Measurements from ENCODE around the gene CASZ1.

CASZ1 gene

DNA sequence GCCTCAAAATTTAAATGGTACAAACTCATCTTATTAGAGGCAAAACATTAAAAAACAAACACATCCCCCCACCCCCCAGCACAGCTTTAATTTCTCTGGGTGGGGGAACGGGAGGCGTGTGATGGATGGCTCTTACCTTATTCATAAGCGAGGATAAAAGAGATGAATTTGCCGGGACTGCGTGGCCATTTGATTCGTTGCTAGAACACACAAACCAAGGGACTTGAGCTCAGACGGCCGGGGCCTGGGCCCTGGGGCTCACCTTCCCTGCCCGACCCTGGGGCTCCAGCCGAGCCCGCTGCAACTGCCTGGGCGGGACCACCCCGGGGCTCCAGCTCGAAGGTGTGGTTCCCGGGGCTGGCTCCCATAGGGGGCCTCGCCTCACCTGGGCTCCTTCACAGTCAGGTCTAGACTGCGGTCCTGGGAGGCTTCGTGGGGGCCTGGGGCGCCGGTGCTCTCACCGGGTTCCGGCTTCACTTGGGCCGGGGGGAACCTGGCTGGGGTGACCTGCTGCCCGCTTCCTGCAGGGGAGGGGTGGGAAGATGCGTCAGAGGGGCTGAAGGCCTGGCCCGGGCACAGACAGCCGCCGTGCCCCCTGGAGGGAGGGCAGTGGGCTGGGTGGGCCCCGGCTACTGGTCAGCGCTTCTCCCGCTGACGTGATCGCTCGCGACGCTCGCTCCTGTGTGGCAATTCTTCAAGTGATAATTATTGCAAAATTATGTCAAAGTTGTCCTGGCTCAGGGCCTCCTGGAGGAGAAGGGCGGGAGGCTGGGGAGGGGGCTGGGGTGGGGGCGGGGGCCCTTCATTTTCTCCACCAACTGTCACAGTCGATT, 145.7 kb downstream of the CASZ1 start:
- DNase-seq: no peak

DNA sequence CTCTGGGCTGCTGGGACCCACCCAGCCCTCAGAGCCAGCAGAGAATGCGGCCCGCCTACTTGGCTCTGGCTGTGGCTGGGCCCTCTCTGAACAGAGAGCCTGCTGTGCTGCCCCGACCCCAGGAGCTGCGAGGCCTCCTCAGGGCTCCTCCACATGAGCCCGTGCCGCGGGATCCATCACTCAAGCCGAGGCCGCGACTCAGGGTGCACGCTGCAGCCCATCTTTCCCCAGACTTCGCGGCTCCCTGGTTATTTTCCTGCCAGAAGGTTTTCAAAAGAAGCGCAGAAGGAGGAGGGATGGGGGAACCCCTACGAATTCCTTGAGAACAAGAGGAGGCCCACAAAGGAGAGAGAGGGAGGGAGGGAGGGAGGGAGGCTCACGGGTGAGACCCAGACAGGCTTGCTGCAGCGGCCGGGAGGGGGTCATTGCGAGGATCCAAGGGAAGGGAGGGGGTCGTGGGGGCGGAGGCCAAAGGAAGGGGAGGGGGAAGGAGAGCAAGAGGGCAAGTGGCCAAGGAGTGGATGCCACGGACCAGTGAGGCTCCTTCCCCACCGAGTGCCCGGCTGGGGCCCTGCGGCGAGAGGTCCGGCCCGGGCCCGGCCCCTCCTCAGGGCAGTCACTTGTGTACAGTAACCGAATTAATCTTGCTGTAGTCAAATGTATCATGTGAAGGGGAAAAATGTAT, 146.8 kb downstream of the CASZ1 start:
- no peak for DNase-seq

DNA sequence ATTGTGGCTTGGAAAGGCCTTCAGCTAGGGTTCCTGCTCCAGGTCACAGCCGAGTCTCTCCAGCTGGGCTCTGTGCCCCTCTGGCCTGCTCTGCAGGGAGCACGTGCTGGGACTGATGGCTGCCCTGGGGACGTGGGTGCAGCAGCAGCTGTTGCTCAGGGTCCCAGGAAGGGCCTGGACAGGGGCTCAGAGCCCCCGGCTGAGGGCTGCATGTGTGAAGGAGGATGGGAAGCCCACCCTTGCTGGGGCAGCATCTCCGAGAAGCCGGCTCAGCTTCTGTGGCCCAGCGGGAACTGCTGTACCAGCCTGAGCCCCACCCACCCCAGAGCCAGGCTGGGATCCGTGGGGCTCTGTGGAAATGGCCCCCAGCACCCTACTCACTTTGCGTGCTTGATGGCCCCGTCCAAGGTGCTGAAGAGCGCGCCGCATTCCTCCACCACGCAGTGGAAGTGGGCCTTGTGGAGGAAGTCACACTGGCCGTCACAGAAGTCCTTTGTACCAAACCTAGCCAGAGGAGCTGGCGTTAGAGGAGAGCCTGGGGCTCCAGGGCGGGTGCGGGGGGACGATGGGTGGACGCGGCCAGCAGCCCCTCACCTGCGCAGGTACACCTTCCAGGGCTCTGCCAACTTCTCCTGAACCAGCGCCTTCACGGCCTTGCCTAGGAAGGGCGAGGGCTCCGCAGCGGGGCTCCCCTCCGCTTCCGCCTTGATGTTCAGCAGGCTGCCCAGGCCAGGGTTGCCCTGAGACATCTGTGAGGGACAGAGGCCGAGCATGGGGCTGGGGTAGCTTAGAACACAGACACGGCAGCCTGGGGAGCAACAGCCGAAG, 147.5 kb downstream of the CASZ1 start:
- no peak for DNase-seq

DNA sequence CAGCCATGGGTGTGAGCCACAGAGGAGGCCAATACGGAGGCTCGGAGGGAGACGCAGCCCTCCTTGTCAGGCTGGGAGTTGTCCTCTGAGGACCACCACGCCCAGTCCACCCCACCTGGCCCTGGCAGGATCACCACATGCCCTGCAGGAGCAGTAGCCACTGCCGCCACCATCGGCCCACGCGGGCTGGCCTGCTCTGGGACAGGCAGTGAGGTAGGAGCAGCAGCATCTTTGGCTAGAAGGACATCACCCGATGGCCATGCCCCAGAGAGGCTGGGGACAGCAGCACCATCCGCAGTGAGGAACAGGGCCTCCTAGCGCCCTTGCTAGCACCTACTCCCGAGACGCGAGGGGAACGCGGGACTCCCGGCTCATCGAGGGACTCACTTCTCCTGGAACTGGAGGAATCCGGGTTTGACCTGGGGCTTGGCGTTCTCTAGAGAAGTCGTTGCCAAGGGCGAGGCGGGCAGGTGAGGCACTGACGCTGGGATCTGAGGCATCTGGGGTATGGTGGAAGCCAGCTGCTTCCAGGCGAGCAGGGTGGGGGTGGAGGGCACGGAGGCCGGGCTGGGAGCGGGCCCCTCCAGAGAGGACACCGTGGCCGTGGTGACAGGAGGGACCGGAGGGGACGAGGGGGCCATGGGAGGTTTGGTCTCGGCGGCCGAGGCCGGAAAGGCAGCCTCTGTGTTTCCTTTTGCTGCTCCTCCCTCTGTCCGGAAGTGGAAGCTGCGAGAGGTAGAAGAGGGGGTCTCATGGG, 148.9 kb downstream of the CASZ1 start:
- DNase-seq: no peak

DNA sequence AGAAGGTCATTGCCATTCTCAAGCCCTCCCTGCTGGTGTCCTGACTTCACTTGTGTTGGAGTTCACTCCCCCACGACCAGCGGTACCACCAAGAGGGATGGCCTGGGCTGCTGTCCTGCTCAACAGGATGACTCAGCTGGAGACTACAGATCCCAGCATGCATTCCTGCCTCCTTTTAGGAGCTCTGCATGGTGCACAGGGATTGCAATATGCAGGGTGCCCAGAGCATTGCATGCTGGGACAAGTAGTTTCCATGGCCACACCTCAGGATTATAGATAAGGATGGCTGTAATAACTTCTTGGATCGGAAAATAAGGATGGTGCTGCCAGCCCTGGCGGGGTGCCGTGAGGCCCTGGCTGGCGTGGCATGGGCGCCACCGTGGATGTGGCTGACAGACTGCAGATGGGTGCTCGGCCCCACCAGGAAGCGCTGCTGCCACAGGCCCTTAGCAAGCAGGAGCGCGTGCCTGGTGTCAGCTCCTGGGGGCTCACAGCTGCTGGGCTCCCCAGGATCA, 150.0 kb downstream of the CASZ1 start:
- DNase-seq: peak; percentile 62

DNA sequence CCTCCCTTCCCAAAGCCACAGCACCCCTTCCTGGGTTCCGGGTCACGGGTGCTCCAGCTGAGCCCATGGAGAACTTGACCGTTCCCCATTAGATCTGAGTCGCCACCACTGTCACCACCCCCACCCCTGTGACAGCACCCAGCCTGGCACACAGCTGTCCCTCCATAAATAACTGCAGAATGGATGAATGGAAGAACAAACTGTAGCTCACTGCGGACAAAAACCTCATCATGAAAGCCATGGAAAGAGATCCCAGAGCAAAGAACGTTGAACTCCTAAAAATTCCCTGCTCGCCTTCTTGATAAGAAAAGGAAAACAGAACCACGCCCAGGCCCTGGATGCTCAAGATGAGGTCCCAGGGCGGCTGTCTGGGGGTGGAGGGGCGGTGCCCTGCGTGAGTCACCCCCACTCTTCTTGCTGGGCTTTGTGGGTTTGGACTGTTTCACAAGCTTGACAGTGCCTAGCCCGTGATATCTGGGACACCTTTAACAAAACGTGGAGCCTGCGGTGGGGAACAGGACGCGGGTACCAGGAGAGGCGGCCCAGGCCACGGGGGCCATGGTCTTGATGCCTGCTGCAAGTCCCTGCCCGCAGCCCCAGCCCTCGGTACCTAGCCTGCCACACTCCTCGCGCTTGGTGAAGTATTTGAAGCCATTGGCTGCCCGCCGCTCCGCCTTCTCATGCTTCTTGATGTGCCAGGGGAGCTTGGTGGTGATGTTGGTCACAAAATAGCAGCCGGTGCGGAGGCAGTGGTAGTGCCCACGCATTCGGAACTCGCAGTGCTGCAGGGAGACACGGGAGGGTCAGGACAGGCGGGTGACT, 151.9 kb downstream of the CASZ1 start:
- peak; percentile 35 for DNase-seq

DNA sequence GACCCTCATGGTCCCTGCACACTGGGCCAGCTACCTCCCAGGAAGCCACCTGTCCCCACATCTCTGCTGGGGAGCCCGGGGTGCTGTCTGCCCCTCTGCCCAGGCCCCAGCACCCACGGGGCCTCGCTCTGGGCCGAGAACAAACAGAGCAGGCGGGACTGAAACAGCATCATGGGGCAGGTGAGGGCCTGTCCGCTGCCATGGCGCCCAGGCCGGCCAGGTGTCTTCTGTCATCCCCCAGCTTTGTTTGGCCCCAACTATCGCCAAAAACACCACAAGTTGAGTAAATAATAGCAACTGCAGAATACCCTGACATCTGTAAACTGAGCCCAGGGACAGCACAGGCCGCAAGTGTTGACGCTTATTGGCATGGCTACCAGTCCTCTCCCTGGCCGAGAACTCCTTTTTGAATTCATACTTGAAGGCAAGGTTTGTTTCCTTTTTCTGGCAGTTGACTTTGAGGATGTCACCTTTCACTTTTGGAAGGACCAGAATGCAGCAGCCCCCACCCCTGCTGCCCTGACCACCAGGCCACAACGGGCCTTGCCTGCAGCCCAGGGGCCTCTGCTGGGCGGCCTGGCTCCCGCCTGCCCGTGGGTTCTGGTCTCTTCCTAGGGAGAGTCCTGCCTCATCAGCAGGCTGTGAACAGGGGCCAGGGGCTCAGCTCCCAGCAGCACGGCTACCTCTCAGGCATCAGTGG, 152.7 kb downstream of the CASZ1 start:
- no peak for DNase-seq

DNA sequence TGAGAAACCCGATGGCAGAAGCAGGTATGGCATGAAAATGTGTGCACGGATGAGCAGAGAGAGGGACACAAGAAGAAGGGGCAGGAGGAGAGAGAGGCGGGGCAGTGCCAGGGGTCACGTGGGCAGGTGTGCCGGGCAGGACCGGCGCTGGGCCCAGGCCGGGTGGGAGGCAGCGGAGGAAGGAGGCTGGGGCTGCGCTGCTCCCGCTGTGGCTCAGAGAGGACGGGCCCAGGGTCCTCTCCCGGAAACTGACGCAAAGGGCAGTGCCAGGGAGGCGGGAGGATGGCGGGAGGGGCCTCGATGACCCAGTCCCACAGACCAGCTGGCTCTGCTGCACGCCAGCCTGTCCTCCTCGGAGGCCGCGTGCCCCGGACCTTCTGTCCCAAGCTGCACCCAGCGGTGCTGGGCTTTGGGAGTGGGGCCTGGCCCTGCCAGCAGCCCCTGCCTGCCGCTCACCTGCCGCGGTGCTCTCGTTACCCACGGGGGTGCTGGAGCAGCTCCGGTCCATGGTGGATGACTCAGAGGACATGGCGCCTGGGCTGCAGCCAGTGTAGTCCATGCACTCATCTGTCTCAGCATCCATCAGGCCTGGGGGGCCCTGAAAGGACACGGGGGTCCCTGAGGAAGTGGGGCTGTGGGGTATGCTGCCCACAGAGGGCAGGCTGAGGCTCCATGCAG, 153.9 kb downstream of the CASZ1 start:
- no peak for DNase-seq

DNA sequence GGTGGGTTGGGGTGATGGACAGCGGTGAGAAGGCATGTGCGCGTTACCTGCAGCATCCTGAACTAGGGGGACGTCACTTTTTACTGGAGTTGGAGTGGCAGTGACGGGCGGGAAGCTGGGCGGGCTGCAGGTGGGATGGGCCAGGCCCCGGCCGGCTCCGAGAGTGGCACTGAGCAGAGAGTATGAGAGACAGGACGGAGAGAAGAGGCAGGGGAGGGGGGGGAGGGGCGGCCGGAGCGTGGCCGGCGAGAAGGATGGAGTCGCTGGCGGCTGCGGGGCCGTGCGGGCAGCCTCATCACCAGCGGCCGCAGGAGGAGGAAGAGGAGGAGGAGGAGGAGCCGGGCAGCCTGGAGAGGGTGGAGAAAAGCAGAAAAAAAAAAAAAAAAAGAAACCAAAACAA, 154.5 kb downstream of the CASZ1 start:
- no peak for DNase-seq

DNA sequence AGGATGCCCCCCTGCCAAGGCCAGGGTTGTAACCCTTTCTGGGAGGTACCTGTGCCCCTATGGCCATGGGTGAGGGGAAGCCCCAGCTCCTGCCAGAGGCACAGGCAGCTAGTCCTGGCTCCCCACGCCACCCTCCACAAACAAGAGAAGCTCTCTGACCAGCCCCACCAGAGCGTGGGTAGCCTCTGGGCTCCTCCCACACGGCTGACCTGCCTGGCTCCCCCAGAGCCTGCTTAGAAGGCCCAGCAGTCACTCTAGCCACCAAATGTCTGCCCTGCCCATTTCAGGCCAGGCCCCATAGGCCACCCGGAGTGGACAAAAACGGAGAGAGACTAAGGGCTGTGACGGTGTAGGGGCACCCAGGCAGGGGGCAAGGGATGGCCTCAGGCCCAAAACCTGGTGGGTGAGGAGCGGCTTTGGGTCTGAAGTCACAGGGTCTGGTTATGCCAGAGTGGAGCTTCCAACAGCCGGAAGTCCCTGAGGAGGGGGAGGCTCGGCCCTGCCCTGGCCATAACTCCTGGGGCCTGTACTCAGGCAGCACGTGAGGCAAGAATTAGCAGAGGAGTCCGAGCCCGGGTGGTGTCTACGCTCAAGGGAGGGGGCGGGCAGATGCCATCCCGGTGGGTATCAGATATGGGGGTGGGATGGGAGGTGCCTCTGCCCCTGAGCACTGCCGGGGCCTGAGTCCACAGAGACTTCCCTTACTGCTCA, 155.4 kb downstream of the CASZ1 start:
- DNase-seq: no peak

DNA sequence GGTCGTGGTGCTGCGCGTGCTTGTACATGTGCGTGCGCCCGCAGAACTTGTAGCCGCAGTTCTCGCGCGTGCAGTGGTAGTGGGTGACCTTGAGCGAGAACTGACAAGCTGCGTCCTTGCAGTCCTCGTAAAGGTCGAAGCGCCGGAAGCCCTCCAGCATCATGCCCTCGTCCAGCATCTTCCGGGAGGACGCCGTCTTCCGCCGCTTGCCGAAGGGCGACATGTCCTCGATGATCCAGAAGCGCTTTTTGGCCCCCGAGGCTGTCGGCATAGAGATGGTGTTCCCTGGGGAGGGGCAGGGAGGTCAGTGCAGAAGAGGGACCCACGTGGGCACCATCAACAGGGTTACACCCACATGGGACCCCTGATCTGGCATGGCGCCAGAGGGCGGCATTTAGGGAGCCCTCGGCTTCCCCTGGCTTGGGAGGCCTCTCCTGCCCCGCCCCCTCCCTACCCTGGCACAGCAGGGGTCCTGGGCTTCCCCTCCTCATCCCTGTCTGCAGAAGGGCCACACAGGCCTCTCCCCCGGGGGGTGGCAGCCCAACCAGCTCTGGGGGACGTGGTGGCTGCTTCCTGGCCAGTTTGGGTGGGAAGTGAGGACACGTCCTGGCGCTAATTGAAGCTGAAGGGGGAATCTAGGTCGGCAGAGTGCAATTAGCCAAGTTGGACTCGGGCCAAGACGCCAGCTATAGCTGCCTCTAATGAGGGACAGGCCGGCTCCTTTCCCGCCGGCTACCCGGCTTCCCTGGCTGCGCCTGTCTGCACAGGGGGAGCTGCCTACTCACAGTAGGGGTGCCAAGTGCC, 156.5 kb downstream of the CASZ1 start:
- DNase-seq: no peak

DNA sequence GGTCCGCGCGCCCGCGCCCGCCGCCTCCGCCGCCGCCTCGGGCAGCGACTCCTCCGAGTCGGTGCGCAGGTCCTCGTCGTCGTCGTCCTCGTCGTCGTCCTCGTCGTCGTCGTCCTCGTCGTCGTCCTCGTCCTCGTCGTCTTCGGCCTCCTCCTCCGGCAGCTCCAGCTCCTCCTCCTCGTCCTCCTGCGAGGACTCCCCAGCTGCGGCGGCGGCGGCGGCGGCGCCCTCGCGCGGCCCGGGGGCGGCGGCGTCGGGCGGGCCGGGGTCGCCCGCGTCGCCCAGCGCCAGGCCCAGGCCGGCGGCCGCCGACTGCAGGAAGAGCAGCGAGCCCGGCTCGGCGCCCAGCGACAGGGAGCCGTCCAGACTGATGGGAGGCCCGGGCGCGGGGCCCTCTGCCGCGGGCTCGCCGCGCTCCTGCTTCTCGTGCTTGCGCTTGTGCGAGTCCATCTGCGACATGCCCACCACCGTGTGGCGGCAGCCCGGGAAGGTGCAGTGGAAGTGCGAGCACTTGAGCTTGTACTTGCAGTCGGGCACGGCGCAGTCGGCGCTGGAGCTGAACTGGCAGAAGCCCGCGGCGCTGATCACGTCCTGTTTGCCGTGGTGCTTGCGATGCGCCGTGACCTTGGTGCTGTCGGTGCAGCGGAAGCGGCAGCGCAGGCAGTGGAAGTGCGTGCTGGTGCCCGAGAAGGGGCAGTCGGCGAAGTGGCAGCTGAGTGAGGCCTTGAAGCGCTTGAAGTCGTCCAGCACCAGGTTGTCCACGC, 157.3 kb downstream of the CASZ1 start:
- DNase-seq: peak; percentile 23

DNA sequence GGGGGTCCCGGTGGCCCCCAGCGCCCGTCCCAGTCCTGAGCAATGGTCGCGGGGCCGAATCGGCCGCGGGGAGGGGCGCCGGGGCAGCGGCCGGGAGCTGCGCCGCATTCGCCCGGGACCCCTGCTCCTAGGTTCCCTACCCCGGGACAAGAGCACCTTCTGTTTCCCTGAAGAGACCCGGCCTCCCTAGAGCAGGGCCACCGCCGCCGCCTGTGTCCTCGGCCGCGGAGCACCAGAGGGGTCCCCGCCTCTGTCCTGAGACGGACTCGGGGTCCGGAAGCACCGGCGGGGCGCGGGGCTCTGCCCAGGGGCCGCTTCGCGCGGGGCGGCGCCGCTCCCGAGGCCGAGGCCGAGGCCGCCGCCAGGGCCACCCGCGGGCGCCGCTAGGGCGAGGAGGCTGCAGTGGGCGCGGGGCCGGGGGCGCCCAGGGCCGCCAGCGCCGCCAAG, 157.9 kb downstream of the CASZ1 start:
- DNase-seq: no peak

DNA sequence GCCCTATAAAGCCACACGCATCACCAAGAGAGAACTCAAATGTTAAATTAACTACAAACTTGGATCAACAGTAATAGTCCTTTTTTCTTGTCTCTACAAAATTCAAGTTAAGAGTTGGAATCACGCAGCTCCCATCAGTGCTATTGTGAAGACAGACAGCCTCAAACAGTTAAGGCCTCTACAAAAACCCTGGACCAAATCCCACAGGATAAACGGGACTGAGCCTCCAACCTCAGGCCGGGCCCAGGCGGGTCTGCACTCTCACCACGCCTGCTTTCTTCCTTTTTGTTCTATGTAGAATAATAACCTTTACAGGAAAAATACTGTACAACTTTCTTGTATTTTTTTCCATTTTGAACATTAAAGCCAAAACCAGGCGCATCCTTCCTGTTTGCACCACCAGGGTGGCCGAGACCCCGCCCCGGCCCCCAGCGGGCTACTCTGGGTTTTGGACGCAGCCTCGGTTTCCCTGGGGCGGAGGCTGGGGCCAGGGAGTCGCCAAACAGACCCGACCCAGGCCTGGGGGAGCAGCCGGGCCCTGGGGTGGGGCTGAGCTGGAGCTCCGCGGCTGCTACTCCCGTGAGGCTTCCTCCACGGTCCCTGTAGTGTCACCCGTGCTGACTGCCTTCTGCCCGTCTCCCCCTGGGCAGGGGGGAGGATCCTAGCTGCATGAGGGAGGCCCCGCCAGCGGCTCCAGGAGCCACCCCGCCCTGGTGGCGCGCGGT, 158.4 kb downstream of the CASZ1 start:
- no peak for DNase-seq

DNA sequence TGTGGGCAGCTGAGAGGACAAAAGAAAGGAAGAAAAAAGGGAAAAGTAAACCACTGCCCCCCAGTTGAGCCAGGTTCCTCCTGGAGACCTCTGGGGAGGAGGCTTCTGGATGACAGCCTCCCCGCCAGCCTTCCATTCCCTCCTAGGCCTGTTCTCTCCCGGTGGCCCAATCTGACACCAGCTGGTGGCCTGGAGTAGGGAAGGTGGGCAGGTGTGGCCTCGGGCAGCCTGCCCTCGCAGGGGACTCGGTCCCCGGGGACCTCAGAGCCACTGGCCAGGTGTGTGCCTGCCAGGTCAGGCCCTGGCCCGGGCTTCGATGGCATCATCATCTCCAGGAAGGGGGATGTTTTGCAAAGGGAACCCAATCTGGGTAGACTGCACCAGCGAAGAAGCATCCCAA, 159.0 kb downstream of the CASZ1 start:
- DNase-seq: no peak

DNA sequence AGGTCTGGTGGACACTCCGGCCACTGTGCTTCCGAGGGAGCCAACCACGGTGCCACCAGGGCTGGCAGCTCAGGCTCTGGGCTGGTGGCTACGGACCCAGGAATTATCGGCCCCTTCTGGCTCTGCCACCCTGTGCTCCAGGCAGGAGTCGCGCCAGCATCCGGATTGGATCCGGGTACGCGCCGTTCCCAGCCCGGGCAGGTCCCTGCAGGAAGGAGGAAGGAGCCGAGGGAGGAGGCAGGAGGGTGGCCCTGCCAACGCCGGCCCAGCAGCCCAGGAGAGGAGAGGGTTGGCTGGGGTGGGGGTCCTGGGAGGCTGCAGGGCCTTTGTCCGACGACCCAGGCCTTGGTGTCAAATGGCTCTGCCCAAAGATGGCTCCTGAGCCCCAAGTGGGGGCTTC, 160.5 kb downstream of the CASZ1 start:
- no peak for DNase-seq
